ENCODE results near the gene PPL. TPM values are rescaled to one million over a fixed set of nuclear protein-coding genes. Genes with fewer than 3 reads are reported as not detected.
"Not testable (repeated sequence)": the region's sequence is repeated elsewhere in the genome, so short reads cannot be mapped to it uniquely, and the experiment has no call there.

PPL gene
- total RNA-seq, 1 experiment from 2014 or later = 56.4 TPM

GRCh38 chr16:4897328-4897727 is 39.6 kb downstream of the PPL start:
- no peaks in the 10 kb centered on the region for H4K20me1 ChIP-seq (ENCODE audit: insufficient read depth)
- no peak overlapping the region for H3K4me3 ChIP-seq (replicated peaks in 1 of 2; ENCODE audit: low read depth in 1 of 2, low read length in 2 of 2)
- ATAC-seq (no peak), DNase-seq (ENCODE audit: low read depth, low spot score) (no peak)
- TF ChIP-seq CBX3 (IDR thresholded peaks at IDR 0.05; ENCODE audit: low read depth) = no peak
- TF ChIP-seq TCF7L2 (IDR thresholded peaks at IDR 0.05; ENCODE audit: borderline replicate concordance, extremely low read depth, insufficient read depth, insufficient read length) = no peak
- no peak for TF ChIP-seq POLR2A (IDR thresholded peaks at IDR 0.05; ENCODE audit: borderline replicate concordance, extremely low read depth, insufficient read depth, insufficient read length)
- no peak for TF ChIP-seq MAX (IDR thresholded peaks at IDR 0.05)
- no peak for TF ChIP-seq ZFX (IDR thresholded peaks at IDR 0.05)
- no peak for TF ChIP-seq EGR1 (IDR thresholded peaks at IDR 0.05; ENCODE audit: low read depth)
- no peak for TF ChIP-seq POLR2AphosphoS5 (IDR thresholded peaks at IDR 0.05; ENCODE audit: low read depth, low read length)
- no peak for TF ChIP-seq SIN3A (IDR thresholded peaks at IDR 0.05; ENCODE audit: low read depth)
- TF ChIP-seq ZBTB33 (IDR thresholded peaks at IDR 0.05; ENCODE audit: extremely low read depth, insufficient replicate concordance, low read length) = no peak
- TF ChIP-seq FOSL1 (IDR thresholded peaks at IDR 0.05; ENCODE audit: low read depth) = no peak
- TF ChIP-seq CTCF (IDR thresholded peaks at IDR 0.05 in 2 of 3, conservative IDR thresholded peaks at IDR 0.05 in 1 of 3; ENCODE audit: borderline replicate concordance in 1 of 3, insufficient read depth in 1 of 3, low read depth in 2 of 3, low read length in 2 of 3) = no peak
- TF ChIP-seq SRF (IDR thresholded peaks at IDR 0.05; ENCODE audit: low read depth) = no peak
- no peaks in the 10 kb centered on the region for H3K79me2 ChIP-seq (ENCODE audit: insufficient read depth, low read length)
- no peak overlapping the region for H2AFZ ChIP-seq (ENCODE audit: low read depth, low read length, poor library complexity, severe bottlenecking)
- peaks cover 3 to 19% of the 10 kb centered on the region in 2 experiments; a peak in 3 of 4 replicates for H3K36me3 ChIP-seq (ENCODE audit: control insufficient read depth in 1 of 2, insufficient read depth in 2 of 2, low read length in 2 of 2)
- POLR2A ChIA-PET = no interaction called here
- BruUV-seq (replicated peaks) = no TSS peak
- CTCF ChIA-PET = no interaction called here
- no peaks in the 10 kb centered on the region for H3K4me1 ChIP-seq (ENCODE audit: control insufficient read depth in 1 of 2, insufficient read depth in 2 of 2, low read length in 2 of 2)
- H3K4me2 ChIP-seq (ENCODE audit: low read length) = no peak overlapping the region
- H3K27ac ChIP-seq (ENCODE audit: low read depth, low read length) = no peak overlapping the region
- no peak overlapping the region for H3K9ac ChIP-seq (ENCODE audit: low read length)
- intact Hi-C loops (cut with micrococcal nuclease) = no loop called here
- H3K9me3 ChIP-seq (ENCODE audit: control insufficient read depth in 1 of 2, insufficient read depth in 1 of 2, low read depth in 1 of 2, low read length in 2 of 2) = no peaks in the 10 kb centered on the region
- no peaks in the 10 kb centered on the region for H3K9me2 ChIP-seq (ENCODE audit: insufficient read depth)
- no peaks in the 10 kb centered on the region for H3K27me3 ChIP-seq (ENCODE audit: insufficient read depth, low read length)
- RAD21 ChIA-PET (ENCODE audit: low non-redundant PET in 1 of 2, low total read pairs in 2 of 2, uncharacterized antibody in 2 of 2, unreplicated experiment in 2 of 2) = no interaction called here

- H4K20me1 ChIP-seq (ENCODE audit: insufficient read depth); intact Hi-C loops (cut with micrococcal nuclease); POLR2A ChIA-PET; H3K4me3 ChIP-seq (replicated peaks in 1 of 2; ENCODE audit: low read depth in 1 of 2, low read length in 2 of 2); H3K9ac ChIP-seq (ENCODE audit: low read length); H3K9me3 ChIP-seq (ENCODE audit: control insufficient read depth in 1 of 2, insufficient read depth in 1 of 2, low read depth in 1 of 2, low read length in 2 of 2); H3K4me1 ChIP-seq (ENCODE audit: control insufficient read depth in 1 of 2, insufficient read depth in 2 of 2, low read length in 2 of 2); H3K27me3 ChIP-seq (ENCODE audit: insufficient read depth, low read length); H3K79me2 ChIP-seq (ENCODE audit: insufficient read depth, low read length); H3K4me2 ChIP-seq (ENCODE audit: low read length); BruUV-seq (replicated peaks); H3K27ac ChIP-seq (ENCODE audit: low read depth, low read length); CTCF ChIA-PET; ATAC-seq; H3K9me2 ChIP-seq (ENCODE audit: insufficient read depth); H2AFZ ChIP-seq (ENCODE audit: low read depth, low read length, poor library complexity, severe bottlenecking); RAD21 ChIA-PET (ENCODE audit: low non-redundant PET in 1 of 2, low total read pairs in 2 of 2, uncharacterized antibody in 2 of 2, unreplicated experiment in 2 of 2); DNase-seq (ENCODE audit: low read depth, low spot score): not testable (repeated sequence)
- H3K36me3 ChIP-seq (ENCODE audit: control insufficient read depth in 1 of 2, insufficient read depth in 2 of 2, low read length in 2 of 2) = peaks cover 6 to 19% of the 10 kb centered on the region in 2 experiments; a peak in 3 of 4 replicates
Measured at GRCh38 chr16:4896761-4897160, 40.2 kb downstream of the PPL start.
